ENCODE results near the gene TCF25.

Gene TCF25

DNA sequence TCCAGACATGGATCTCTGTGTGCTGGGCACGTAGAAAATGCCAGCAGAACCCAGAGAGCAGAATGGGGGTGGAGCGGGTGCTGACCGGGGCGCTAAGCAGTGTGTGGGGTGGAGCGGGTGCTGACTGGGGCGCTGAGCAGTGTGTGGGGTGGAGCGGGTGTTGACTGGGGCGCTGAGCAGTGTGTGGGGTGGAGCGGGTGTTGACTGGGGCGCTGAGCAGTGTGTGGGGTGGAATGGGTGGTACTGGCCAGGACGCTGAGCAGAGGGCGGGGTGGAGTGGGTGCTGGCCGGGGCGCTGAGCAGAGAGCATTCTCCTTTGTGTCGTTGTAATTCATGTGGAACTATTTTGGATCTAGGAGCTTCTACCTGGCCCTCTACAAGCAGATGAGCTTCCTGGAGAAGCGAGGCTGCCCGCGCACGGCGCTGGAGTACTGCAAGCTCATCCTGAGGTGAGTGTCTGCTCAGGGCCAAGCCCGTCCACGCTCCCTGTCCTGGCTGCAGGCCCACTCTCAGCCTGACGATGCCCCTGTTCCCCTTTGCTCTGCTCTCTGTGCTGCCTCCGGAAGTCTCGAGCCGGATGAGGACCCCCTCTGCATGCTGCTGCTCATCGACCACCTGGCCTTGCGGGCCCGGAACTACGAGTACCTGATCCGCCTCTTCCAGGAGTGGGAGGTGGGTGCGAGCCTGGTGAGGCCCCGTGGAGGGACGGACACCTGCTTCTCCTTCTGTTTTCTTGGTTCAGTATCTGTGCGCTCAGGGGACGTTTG, 25.0 kb downstream of the TCF25 start:
- no peak for DNase-seq (ENCODE audit: low read depth, low spot score)
- H3K4me3 ChIP-seq (ENCODE audit: low read depth, low read length) = no peak overlapping the region
- in situ Hi-C loops (cut with HindIII; ENCODE audit: low sequenced_read_pairs) = no loop called here
- TF ChIP-seq CTCF (IDR thresholded peaks at IDR 0.05; ENCODE audit: low read depth, low read length) = no peak

DNA sequence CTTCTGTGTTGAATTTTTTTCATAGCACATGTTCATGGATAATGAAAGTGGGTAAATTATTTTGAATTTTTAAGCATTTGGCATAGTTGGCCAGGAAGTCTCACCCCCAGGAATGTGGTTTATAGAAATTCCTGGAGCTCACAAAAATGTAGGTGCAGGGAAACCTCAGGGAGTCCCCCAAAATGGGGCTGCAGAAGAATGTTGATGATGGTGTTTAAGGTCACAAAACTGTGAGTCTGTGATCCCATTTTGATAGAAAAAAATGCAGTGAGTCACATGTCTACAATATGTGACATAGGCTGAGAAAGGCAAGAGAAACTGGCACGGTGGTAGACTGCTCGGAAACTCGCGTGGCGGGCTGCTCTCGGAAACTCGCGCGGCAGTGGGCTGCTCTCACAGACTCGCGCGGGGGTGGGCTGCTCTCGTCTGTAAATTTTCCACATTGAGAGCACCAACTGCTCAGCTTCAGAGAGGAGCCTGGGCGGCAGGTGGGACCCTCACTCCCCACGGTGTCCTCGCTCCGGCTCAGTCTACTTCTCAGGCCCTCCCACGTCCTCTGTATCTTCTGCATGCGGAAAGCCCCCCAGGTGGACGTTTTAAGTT, 26.6 kb downstream of the TCF25 start:
- no peak overlapping the region for H3K4me3 ChIP-seq (ENCODE audit: low read depth, low read length)
- no peak for DNase-seq (ENCODE audit: low read depth, low spot score)
- in situ Hi-C loops (cut with HindIII; ENCODE audit: low sequenced_read_pairs) = no loop called here
- no peak for TF ChIP-seq CTCF (IDR thresholded peaks at IDR 0.05; ENCODE audit: low read depth, low read length)

- in situ Hi-C loops (cut with HindIII; ENCODE audit: low sequenced_read_pairs) = no loop called here
- H3K4me3 ChIP-seq (ENCODE audit: low read depth, low read length) = no peak overlapping the region
- TF ChIP-seq CTCF (IDR thresholded peaks at IDR 0.05; ENCODE audit: low read depth, low read length) = no peak
- no peak for DNase-seq (ENCODE audit: low read depth, low spot score)
Measured at GRCh38 chr16:89900885-89901284, 27.5 kb downstream of the TCF25 start.

GRCh38 chr16:89902980-89903379, 29.6 kb downstream of the TCF25 start:
- no peak overlapping the region for H3K4me3 ChIP-seq (ENCODE audit: low read depth, low read length)
- DNase-seq (ENCODE audit: low read depth, low spot score) = no peak
- TF ChIP-seq CTCF (IDR thresholded peaks at IDR 0.05; ENCODE audit: low read depth, low read length) = no peak
- in situ Hi-C loops (cut with HindIII; ENCODE audit: low sequenced_read_pairs) = no loop called here

- H3K4me3 ChIP-seq (ENCODE audit: low read depth, low read length) = no peak overlapping the region
- DNase-seq (ENCODE audit: low read depth, low spot score) = no peak
- in situ Hi-C loops (cut with HindIII; ENCODE audit: low sequenced_read_pairs) = no loop called here
- TF ChIP-seq CTCF (IDR thresholded peaks at IDR 0.05; ENCODE audit: low read depth, low read length) = no peak
Measured at GRCh38 chr16:89903908-89904515, 30.6 kb downstream of the TCF25 start.

GRCh38 chr16:89904606-89905510, 31.5 kb downstream of the TCF25 start:
- no peak for TF ChIP-seq CTCF (IDR thresholded peaks at IDR 0.05; ENCODE audit: low read depth, low read length)
- DNase-seq (ENCODE audit: low read depth, low spot score) = no peak
- in situ Hi-C loops (cut with HindIII; ENCODE audit: low sequenced_read_pairs) = no loop called here
- no peak overlapping the region for H3K4me3 ChIP-seq (ENCODE audit: low read depth, low read length)
